ENCODE data around the gene AJM1.
"Not testable (repeated sequence)": the region's sequence is repeated elsewhere in the genome, so short reads cannot be mapped to it uniquely, and the experiment has no call there.

The AJM1 gene

GRCh38 chr9:136856541-136857141 lies 14.4 kb downstream of the AJM1 start:
- DNase-seq (ENCODE audit: low spot score), result no peak

- no peak for DNase-seq (ENCODE audit: low spot score)
These were observed 14.9 kb downstream of the AJM1 start for GRCh38 chr9:136857166-136857565.

- no peak for DNase-seq (ENCODE audit: low spot score)
These were observed 15.5 kb downstream of the AJM1 start for GRCh38 chr9:136857581-136858412.

GRCh38 chr9:136858452-136858843 lies 16.2 kb downstream of the AJM1 start:
- no peak for DNase-seq (ENCODE audit: low spot score)

GRCh38 chr9:136858844-136859757 lies 16.8 kb downstream of the AJM1 start:
- DNase-seq (ENCODE audit: low spot score), result no peak

- no peak for DNase-seq (ENCODE audit: low spot score)
These were observed 18.3 kb downstream of the AJM1 start for GRCh38 chr9:136860529-136860928.

DNA sequence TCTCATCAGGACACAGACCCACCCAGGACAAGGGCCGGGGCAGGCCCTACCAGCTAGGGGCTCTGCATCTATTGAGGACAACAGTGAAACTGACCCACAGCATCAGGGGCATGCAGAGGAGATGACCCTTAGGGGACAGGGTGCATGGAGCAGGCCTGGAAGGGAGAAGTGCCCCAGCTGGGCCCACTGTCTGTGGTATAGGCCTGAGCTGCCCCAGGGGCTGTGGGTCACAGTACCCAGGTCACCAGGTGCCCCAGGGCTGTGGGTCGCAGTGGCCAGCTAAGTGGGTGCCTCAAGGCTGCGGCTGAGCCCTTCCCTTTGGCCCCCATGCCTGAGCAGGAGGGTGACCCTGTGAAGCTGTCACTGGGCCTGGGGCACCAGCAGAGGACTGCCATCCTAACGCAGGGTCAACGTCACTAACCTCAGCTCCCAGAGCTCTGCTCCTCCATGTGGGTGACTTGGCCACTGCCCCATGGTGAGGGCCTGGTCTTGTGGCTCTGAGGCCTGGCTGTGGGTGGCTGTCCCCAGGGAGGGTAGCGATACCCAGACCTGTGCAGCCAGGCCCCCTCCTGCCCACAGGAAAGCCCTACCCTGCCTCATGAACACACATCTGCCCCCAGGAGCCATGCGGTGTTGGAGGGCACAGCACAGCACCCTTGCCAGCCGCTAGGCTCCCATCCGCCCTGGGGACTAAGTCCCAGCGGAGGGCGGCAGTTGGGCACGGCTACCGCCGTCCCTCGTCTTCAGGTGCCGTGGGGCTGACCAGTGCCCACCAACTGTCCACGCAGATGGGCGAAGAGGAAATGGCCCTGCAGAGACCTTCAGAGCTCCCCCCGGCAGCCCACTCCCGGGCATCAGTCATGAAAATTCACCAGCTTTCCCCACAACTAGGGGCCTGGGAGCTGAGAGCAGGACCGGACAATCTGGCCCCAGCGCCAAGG lies 18.9 kb downstream of the AJM1 start:
- DNase-seq (ENCODE audit: low spot score), result no peak

DNA sequence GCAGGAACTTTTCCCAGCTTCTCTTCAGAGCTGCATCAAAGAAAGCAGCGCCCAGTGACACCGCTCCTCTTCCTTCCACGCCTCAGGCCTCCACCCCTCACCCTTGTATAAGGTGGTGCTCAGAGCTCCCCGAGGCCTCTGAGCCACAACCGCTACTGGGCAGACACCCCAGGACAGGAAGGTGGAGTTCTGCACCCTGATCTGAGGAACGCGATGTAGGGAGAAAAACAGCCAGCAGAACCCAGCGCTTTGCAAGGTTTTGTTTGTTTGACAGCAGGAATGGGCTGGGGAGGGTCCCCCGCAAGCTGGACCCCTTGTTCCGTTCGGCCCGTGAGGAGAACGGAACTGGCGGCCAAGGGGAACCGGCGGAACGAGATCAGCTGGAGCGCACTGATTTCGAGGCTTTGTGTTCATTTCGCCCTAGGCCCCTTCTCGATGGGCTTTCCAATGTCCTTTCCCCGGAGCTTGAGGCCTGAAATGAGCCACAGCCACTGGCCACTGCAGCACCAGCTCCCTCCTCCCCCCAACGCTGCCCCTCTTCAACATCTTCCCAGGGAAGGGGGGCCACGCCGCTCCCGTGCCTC lies 19.7 kb downstream of the AJM1 start:
- DNase-seq (ENCODE audit: low spot score), result no peak

DNA sequence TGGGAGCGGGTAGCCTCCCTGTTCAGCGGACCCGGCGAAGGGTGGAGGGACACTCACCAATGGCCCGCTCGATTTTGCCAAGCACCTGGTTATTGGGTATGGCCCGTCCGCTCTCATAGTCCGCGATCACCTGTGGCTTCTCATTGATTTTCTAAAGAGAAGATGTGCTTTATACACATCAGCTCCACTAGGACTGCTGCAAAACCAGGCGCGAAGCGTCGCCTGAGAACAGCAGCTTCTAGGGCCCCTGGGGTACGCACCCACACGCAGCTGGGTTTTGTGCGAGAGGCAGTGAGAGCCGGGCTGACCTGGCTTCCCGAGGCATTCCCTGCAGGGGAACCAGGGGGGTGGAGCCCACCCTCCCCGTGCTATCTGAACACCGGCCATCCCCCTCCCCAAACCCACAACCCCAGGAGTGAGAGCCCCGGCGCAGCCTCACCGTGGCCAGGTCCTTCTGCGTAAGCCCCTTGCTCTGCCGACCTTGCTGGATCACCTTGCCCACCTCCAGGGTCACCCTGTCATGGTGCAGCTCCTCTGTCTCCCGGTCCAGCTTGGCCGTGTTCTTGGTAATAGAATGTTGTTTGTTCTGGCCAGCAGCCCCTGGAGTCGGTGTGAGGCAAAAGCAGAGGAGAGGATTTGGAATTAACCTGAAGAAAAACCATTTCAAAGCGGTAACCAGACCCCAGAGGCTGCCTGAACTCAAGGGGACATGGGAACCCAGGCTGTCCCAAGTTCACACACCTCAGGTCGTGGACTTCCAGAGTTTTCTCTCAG lies 20.8 kb downstream of the AJM1 start:
- no peak for DNase-seq (ENCODE audit: low spot score)

GRCh38 chr9:136863623-136864273 lies 21.5 kb downstream of the AJM1 start:
- DNase-seq (ENCODE audit: low spot score), result no peak

GRCh38 chr9:136865041-136865767 lies 22.9 kb downstream of the AJM1 start:
- DNase-seq (ENCODE audit: low spot score), result no peak

- no peak for DNase-seq (ENCODE audit: low spot score)
These were observed 23.5 kb downstream of the AJM1 start for GRCh38 chr9:136865768-136866103.

DNA sequence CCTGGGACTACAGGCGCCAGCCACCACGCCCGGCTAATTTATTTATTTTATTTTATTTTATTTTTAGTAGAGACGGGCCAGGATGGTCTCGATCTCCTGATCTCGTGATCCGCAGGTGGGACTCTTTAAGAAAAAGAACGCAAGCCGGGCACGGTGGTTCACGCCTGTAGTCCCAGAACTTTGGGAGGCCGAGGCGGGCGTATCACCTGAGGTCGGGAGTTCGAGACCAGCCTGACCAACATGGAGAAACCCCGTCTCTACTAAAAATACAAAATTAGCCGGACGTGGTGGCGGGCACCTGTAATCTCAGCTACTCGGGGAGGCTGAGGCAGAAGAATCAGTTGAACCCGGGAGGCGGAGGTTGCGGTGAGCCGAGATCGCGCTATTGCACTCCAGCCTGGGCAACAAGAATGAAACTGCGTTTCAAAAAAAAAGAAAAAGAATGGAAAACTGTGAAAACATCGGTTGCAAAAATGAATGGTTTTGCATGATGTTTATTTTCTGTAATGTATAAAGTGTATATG lies 24.7 kb downstream of the AJM1 start:
- not testable (repeated sequence) for DNase-seq (ENCODE audit: low spot score)

- DNase-seq (ENCODE audit: low spot score), result no peak
These were observed 25.2 kb downstream of the AJM1 start for GRCh38 chr9:136867480-136867879.

- DNase-seq (ENCODE audit: low spot score), result no peak
These were observed 25.6 kb downstream of the AJM1 start for GRCh38 chr9:136867917-136868316.

- DNase-seq (ENCODE audit: low spot score), result no peak
These were observed 26.4 kb downstream of the AJM1 start for GRCh38 chr9:136868644-136869043.

DNA sequence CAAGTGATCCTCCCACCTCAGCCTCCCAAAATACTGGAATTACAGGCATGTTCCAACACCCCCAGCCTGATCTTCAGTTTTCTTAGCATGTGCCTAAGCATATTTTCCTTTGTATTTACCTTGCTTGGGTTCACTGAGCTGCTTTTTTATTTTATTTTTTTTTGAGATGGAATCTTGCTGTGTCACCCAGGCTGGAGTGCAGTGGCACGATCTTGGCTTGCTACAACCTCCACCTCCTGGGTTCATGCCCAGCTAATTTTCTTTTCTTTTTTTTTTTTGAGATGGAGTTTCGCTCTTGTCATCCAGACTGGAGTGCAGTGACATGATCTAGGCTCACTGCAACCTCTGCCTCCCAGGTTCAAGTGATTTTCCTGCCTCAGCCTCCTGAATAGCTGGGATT lies 27.3 kb downstream of the AJM1 start:
- DNase-seq (ENCODE audit: low spot score), result not testable (repeated sequence)

DNA sequence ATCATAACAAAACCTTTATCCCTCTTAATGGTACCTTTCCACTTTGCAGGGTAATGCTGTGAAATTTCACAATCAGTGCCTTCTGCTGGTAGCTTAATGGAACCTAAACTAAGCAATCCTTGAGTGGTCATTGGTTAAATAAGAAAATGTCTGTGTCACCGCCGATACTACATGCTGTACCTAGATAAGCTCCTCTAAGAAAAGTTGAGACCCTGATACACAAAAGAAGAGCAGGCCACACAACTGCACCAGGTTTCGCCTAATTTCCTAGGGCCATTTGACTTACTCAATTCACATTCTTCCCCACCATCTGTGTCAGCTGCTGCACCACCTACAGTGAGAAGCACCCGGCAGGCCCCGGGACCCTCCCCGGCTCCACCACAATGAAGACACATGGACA lies 32.9 kb downstream of the AJM1 start:
- no peak for DNase-seq (ENCODE audit: low spot score)

DNA sequence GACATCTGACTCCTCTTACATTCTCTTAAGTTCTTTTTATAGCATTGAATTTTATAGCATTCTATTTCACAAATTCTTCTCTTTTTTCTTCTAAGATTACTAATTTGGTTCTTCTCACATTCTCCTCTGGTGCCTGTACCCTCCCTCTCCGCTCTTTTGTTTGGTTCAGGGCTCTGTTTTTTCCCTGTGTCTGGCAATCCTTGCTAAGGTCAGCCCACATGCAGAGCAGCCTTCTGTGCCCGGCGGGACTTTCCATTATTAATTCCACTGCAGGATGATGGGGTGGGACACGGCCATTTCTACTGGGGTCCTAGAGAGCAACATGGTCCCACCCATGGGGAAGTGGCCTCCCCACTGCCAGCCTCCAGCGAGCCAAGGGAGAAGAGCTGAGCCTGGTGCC lies 34.2 kb downstream of the AJM1 start:
- DNase-seq (ENCODE audit: low spot score), result no peak
